A549 (cell line): ENCODE results near the gene RNF207. TPM values are rescaled to one million over a fixed set of nuclear protein-coding genes. Genes with fewer than 3 reads are reported as not detected.

Experiments used
- ATOH8 ChIP-seq: fragments of 250-450 bp; sonication (Bioruptor Pico); IDR thresholded peaks from 2 replicates; pipeline ENCODE4 v1.5.0; 2020; ENCODE audit warnings: low read depth, mild to moderate bottlenecking, moderate library complexity
- BHLHE40 ChIP-seq: IDR thresholded peaks from 2 replicates; pipeline ENCODE4 v1.6.1; 2012; ENCODE audit warnings: low read depth, low read length, inconsistent platforms
- CHD4 ChIP-seq: fragments of 200-600 bp; sonication (generic); IDR thresholded peaks from 2 replicates; pipeline ENCODE4 v1.6.1; 2016; ENCODE audit warnings: antibody characterized with exemption, mild to moderate bottlenecking, borderline replicate concordance
- CTCF ChIP-seq: fragments of >200 bp; sonication (Bioruptor Twin); formaldehyde crosslinking; IDR thresholded peaks from 3 replicates; pipeline ENCODE4 v1.5.1; 2016
- ESRRA ChIP-seq: fragments of 150-350 bp; IDR thresholded peaks from 2 replicates; pipeline ENCODE4 v1.6.1; 2014; ENCODE audit warnings: mild to moderate bottlenecking, low read length, borderline replicate concordance
- FOSB ChIP-seq: fragments of 250-450 bp; sonication (Bioruptor Pico); IDR thresholded peaks from 2 replicates; pipeline ENCODE4 v1.5.0; 2020; ENCODE audit warnings: mild to moderate bottlenecking, moderate library complexity
- FOXS1 ChIP-seq: fragments of 250-450 bp; sonication (Bioruptor Pico); IDR thresholded peaks from 2 replicates; pipeline ENCODE4 v1.5.0; 2020; ENCODE audit warnings: mild to moderate bottlenecking, moderate library complexity
- HDAC2 ChIP-seq: fragments of 200-600 bp; sonication (generic); IDR thresholded peaks from 2 replicates; pipeline ENCODE4 v1.6.1; 2016
- HES2 ChIP-seq: fragments of >200 bp; sonication (Bioruptor Twin); formaldehyde crosslinking; IDR thresholded peaks from 2 replicates; pipeline ENCODE4 v1.6.1; 2016
- JUN ChIP-seq, 2 experiments: fragments of >200 bp; sonication (Bioruptor Twin); formaldehyde crosslinking; IDR thresholded peaks; 2 replicates in 1 of 2; 3 replicates in 1 of 2; pipeline ENCODE4 v1.6.1; 2016 to 2017
- MAZ ChIP-seq: fragments of 150-350 bp; IDR thresholded peaks from 2 replicates; pipeline ENCODE4 v1.6.1; 2014; ENCODE audit warnings: antibody characterized with exemption, low read depth, low read length, borderline replicate concordance
- NPAS2 ChIP-seq: fragments of 250-450 bp; sonication (Bioruptor Pico); IDR thresholded peaks from 2 replicates; pipeline ENCODE4 v1.8.0; 2022; ENCODE audit warnings: mild to moderate bottlenecking, moderate library complexity, borderline replicate concordance
- NR3C1 ChIP-seq: fragments of >200 bp; sonication (Bioruptor Twin); formaldehyde crosslinking; IDR thresholded peaks from 3 replicates; pipeline ENCODE4 v1.6.1; 2017
- POLR2AphosphoS2 ChIP-seq: conservative IDR thresholded peaks from 2 replicates; pipeline ENCODE4 v1.6.1; 2012; ENCODE audit warnings: low read length, improper control_type of control experiment, inconsistent platforms
- RAD21 ChIP-seq, 2 experiments: fragments of >200 bp in 1 of 2; sonication (Bioruptor Twin) in 1 of 2; formaldehyde crosslinking in 1 of 2; IDR thresholded peaks in 1 of 2; conservative IDR thresholded peaks in 1 of 2; 2 replicates in 1 of 2; 3 replicates in 1 of 2; pipeline ENCODE4 v1.6.1; 2012 to 2018; ENCODE audit warnings: inconsistent platforms in 1 of 2
- REST ChIP-seq: fragments of 200-600 bp; sonication (generic); IDR thresholded peaks from 2 replicates; pipeline ENCODE4 v1.6.1; 2016; ENCODE audit warnings: antibody characterized with exemption, mild to moderate bottlenecking, moderate library complexity
- SREBF2 ChIP-seq: fragments of 450-650 bp; IDR thresholded peaks from 2 replicates; pipeline ENCODE4 v1.6.1; 2014; ENCODE audit warnings: mild to moderate bottlenecking, moderate library complexity
- USF2 ChIP-seq: fragments of 450-650 bp; IDR thresholded peaks from 2 replicates; pipeline ENCODE4 v1.6.1; 2014; ENCODE audit warnings: antibody characterized with exemption
- ZFP36 ChIP-seq: fragments of 450-650 bp; IDR thresholded peaks from 2 replicates; pipeline ENCODE4 v1.6.1; 2014; ENCODE audit warnings: borderline replicate concordance; ENCODE audit not compliant: partially characterized antibody
- ZNF302 ChIP-seq: fragments of 250-450 bp; sonication (Bioruptor Pico); IDR thresholded peaks from 2 replicates; pipeline ENCODE4 v1.9.0; 2021; ENCODE audit warnings: inconsistent platforms, mild to moderate bottlenecking, moderate library complexity
- polyA plus RNA-seq, 4 experiments: library from polyadenylated mRNA; depleted of rRNA in 3 of 4; stranded (reverse); fragments of >200 nt; fragmentation: RNase III in 1 of 4; extraction: RNeasy Plus Mini Kit Qiagen cat#74134 plus additional on column Dnase treatment in 1 of 4; gene quantifications; 2 replicates in 3 of 4; 3 replicates in 1 of 4; pipeline ENCODE4 v1.2.3, GENCODE V29; 2011 to 2017

RNF207 gene
- polyA plus RNA-seq, 2 of the 4 experiments (the other 2 are of a cell fraction), result 11.3 to 24.6 TPM

- TF ChIP-seq CHD4, result no peak
- TF ChIP-seq BHLHE40, result peak; percentile 63; the same call in 1 of the 2 replicates
- no peak for TF ChIP-seq NPAS2 (CRISPR knock-in tag)
- TF ChIP-seq NR3C1, result no peak
- TF ChIP-seq REST, result no peak
- no peak for TF ChIP-seq ZNF302 (CRISPR knock-in tag)
- TF ChIP-seq POLR2AphosphoS2, result no peak
- TF ChIP-seq ESRRA, result no peak
- TF ChIP-seq CTCF, result no peak
- TF ChIP-seq HES2, result no peak
- TF ChIP-seq RAD21 (conservative IDR thresholded peaks at IDR 0.05 in 1 of 2, IDR thresholded peaks at IDR 0.05 in 1 of 2), result no peak
- no peak for TF ChIP-seq SREBF2
- TF ChIP-seq FOSB (CRISPR knock-in tag), result no peak
- no peak for TF ChIP-seq HDAC2
- no peak for TF ChIP-seq FOXS1
- no peak for TF ChIP-seq MAZ
- no peak for TF ChIP-seq ATOH8 (CRISPR knock-in tag)
- TF ChIP-seq ZFP36, result no peak
- 0 out of 2 replicates have a peak, but pooled peaks have one; percentile 31 for TF ChIP-seq USF2
- peak; percentile 61 to 88 for TF ChIP-seq JUN (IDR thresholded peaks at IDR 0.05)
Observed at GRCh38 chr1:6199298-6200187, 6.4 kb upstream of the RNF207 start, which contains the start of gene RPL22 (continued).
